ENCODE data around the gene C9orf72.

The C9orf72 gene

DNA sequence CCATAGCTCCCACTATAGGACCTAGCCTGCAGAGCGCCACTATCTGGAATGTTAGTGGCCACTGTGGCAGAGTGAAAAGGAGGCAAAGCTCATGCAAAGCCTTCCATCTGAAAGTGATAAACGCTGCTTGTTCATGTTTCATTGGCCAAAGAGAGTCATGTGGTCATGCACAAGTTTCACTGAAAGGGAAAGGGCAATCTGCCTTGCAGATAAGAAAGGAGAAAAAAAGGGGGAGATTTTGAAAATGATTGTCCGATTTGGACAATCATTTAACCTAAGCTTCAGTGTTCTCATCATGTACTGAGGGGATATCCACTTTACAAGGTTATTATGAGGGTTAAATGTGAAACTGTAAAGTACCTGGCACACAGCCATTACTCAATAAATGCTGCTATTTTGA lies 34.6 kb downstream of the C9orf72 start:
- no peak for DNase-seq (ENCODE audit: low read depth)

DNA sequence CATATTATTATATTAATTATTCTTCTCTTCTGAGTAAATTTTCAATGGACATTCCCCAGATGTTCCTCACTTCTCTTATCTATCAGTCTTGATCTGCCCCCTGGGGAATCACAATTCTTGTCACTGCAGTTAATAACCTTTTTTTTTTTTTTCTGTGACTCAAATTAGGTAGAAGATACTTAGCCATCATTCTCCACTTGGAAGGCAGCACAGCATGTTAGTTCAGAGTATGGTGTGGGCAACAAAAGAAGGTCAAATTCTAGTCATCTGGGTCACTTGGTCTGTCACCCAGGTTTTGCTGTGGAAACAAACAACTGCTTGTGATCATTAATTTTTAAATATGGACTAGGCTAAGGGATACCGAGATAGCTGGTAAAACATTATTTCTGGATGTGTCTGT lies 35.5 kb downstream of the C9orf72 start:
- no peak for DNase-seq (ENCODE audit: low read depth)

DNA sequence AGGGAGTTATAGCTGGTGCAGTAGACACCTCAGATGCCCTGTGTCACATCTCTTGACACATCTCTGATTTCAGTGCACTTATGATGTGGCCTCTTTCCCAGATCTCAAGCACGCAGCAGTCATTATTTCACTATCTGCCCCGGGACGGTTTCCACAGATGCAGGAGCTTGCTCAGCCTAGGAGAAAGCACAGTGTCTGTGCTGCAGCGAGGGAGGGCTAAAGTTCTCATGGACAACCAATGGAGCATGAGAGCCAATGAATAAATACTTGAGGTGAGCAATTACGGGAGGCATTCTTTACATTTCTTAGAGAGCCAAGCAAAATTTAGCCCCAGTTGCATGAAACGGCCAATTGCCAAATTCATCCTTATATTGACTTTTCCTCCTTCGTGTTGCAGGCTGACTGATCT lies 36.2 kb downstream of the C9orf72 start:
- DNase-seq (ENCODE audit: low read depth), result no peak

DNA sequence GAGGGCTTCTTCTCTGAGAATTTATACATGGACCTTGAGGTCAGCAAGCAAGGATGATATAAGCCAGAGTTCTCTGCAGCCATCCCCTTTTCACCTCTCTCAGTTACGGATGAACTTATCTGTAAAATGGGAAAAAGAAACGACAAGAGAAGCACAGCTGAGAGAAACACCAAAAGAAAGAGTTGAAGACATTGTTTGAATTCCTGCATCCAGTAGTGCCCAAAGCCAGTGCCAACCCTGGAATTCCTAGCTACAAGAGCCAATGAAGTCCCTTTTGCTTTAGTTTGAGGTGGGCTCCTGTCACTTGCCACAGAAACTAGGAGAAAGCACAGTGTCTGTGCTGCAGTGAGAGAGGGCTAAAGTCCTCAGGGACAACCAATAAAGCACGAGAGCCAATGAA lies 37.1 kb downstream of the C9orf72 start:
- no peak for DNase-seq (ENCODE audit: low read depth)

DNA sequence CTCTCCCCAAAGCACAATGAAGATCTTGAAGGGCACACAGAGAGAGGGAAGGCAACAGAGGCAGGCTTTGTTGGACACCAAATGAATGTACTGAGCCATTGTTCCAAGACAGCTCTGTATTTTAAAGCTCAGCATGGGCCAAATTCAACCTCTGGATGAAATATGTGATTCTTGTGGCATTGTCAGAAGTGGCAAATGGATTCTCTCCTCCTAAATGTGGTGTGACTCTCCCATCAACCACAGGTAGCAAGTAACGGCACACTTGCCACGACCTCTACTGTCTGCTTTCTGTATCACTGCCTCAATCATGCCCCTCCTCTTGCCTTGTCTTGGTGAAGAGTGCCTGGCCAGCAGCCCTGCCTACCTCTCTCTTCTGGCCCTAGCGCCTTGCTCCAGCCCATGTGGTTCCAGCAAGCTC lies 37.6 kb downstream of the C9orf72 start:
- no peak for DNase-seq (ENCODE audit: low read depth)

DNA sequence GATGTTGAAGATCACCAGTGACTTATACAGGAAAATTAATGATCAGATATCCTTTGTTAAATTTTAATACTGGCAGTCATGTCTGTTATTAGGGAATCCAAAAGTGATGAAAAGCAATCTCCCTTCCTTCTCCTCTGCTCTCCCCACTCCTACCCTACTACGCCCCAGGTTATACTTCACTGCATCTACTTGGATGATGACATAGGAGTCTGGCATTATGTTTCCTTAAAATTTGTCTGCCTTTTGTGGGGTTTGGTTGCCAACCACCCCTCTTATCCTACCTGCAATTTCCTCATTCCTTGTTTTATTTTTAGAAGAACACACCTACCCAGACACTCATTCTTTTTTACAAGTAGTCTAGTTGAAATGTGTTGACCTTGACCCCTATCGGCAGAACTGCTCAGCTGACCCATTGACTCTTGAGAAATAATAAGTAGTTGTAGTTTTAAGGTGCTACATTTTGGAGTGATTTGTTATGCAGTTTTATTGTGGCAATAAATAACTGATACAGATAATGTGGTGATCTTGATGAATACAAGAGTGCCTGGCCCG lies 38.5 kb downstream of the C9orf72 start:
- DNase-seq (ENCODE audit: low read depth), result no peak

DNA sequence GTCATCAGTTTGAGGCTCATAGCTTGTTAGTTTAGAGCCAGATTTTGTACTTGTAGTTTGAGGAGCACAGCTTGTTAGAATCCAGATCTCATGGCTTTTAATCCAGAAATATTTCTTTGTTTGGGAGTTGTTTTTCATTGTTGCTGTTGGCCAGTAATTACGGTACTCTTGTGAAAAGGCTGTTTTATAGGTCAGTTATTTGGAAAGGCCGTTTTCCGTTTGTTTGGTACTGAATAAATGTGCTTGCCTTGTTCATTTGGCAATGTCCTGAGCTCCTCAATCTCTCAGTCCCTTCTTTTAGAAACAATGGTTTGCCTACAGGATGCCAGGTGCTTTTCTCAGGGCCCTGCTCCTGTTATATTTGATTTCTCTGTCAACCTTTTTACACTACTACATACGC lies 39.1 kb downstream of the C9orf72 start:
- no peak for DNase-seq (ENCODE audit: low read depth)

DNA sequence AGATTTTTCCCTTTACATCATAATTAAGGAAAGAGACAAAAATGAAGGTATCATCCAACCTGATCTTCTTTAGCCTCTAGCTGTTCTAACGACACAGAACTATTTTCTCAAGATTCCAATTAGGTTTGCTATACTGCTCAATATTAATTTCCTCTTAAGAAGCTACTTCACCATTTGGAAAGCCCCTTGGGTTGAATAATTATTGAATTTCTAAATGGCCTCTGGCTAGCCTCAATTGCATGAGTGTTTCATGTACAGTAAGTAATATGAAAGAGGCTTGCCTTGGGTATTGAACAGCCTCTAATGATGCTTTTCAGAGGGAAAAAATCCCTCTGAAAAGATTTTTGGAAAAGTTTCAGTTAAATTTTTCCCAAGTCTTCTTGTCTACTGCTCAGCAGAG lies 40.0 kb downstream of the C9orf72 start:
- no peak for DNase-seq (ENCODE audit: low read depth)

DNA sequence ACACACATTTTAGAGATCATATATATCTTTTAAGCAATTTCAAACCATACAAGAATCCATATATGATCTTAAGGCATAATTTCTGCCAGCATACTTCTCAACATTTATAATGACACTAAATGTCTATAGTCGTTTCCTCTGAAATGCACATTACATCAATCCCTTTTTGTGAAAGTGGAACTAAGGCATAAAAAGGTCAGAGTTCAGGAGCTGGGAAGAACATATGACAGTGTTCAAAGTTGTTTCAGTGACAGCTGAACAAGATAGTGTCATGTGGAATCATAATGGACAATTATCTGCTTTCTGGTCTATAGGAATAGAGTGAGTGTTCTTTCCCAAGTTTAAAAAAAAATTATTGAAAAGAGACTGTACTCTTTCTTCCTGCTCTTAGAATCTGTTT lies 41.2 kb downstream of the C9orf72 start:
- no peak for DNase-seq (ENCODE audit: low read depth)

DNA sequence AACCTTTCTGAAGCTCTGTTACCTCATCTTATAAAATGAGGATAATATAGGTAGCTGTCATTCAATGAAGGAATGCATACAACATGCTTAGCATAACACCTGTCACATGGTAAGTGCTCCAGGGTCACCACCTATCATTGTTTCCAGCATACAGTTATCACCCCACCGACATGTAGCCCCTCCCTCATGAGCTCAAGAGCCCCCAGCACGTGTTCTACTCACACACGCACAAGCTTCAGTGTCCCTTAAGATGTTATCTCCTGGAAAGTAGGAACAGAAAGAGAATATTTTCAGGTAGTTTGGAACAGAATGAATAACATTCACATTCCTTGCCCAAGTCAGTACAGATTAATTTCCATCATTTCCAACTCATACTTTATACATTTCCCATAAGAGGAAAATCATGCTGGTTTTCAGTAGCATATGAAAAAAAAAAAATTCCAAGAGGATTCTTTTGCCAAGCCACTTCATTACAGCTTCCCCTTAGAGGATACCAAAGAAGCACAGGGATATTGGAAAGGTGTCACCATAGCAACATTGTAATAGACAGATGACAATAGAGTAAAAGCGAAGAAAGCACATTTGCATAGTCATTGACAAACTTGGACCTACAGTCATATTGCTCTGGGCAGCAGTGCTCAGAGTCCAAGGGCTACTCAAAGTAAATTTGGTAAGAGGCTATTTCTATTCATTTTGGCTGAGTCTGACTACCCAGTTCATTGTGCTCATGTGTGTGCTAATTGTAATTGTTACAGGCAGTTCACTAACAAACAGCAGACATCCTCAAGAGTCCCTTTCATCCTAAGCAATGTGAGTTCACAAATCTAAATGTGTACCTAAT lies 42.1 kb downstream of the C9orf72 start:
- no peak for DNase-seq (ENCODE audit: low read depth)

DNA sequence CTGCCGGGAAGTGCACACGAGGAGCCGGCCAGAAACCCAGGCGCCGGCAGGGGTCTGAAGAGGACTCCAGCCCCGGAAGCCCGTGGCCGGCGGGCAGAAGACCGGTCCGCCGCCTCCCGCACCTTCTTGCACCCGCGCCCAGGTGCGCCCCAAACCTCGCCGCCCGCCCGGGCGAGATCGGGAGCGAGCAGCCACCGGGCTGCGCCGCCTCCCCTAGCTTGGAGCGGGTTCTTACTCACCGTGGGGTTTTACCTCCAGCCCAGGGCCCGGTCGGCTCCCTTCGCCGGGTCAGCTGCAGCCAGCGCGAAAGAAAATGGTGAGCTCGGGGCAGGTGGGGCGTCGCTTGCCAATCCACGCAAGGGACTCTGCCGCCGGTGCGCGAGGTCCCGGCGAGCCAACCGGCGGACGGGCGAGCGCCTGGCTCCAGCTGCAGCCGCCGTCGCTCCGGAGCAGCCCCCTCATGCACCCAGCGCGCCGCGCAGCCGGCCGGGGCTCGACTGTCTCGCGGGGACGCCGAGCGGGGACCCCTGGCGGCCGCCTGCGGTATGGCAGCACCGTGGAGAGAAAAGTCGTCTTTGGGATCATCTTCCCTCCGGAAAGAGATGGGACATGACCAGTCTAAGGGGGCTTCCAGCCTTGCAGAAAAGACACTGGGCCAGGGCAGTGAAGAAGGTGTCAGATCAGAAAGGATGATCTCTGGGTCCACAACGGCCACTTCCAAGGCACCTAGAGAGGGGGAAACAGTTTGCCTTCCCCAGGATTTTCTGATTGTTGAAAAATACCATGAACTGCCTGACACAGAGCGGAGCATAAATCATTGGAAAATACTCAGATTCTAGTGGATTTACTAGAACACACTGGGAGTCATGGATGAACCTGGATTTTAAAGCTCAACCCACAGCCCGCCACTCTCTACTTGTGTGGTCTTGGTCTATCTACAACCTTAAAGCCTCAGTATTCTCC lies 43.7 kb downstream of the C9orf72 start, which contains the start of gene MOB3B:
TSS of gene MOB3B (minus strand) at position 499 of the 963 bp plus-strand sequence. CDS start 74,264 bp downstream, outside the sequence.
- peak; percentile 44 for DNase-seq (ENCODE audit: low read depth)

DNA sequence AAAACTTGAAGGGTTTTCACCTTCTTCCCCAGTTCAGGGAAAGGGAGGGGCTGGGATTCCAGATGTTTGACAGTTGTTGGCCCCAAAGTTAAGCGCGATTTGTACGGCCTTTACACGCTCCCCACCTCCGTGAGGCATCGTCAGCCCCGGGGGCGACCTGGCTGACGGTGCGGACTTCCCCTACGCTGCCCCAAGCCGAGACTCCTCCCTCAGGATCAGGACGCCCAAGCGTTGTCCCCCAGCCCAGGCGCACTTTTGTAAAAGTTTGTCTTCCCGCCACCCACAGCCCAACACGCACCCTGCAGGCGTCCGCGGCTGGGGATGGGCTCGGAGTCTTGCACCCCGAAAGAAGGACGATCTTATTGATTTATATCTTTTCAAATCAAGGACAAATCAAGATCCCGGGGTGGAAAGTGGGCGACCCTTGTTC lies 44.4 kb downstream of the C9orf72 start:
- DNase-seq (ENCODE audit: low read depth), result peak; percentile 12

DNA sequence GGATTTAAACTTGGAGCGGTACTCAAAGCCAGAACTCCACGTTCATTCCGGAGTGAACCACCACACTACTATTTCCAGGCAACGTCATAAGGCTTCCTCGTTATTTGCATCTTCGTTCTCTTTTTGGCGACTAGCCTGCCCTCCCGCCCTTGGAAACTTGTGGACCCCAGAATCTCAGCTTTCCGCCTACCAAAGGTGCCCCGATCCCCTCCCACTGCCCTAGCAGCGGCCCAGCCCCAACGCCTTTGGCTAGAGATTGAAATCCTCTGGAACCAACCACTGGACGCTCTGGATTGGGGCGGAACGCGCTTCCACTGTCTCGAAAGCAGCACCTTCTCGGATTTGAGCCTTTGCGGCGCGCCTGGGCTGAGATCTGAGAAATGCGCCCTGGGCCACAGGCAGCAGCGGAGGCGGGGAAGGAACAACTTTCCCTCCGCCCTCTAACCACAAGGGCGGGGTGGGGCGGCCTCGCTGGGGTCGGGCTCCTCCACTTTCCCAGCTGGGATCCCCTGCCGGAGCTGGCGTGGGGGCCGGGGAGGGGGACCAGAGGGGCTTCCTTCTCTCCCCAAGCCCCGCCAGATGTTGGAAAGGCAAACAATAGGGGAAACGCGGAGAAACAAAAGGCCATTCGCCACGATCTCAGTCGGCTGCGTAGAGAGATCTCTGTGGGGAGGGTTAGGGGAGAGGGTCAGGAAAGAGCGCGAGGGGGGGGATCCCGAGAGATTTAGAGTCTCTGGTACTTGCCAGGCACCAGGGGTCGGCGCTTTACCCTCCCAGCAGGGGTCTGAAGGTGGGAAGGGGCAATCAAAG lies 45.0 kb downstream of the C9orf72 start:
- DNase-seq (ENCODE audit: low read depth), result peak; percentile 16

DNA sequence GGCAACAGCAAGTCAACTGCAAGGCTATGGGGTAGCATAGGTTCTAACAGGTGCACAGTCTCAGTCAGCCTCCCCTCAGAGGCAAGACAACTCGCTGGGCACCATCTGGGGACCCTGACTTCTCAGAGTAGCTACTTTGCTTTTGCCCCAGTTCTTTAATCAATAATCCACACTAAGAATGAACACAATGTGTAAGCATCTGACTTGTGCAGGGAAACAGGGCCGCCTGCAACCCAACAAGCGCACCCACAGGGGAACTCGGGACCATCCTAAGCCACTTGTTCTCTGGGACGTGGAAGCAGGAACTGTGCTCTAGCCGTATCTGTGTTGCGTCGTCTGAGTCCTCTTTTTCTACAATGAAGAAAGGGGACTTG lies 45.6 kb downstream of the C9orf72 start:
- DNase-seq (ENCODE audit: low read depth), result no peak

DNA sequence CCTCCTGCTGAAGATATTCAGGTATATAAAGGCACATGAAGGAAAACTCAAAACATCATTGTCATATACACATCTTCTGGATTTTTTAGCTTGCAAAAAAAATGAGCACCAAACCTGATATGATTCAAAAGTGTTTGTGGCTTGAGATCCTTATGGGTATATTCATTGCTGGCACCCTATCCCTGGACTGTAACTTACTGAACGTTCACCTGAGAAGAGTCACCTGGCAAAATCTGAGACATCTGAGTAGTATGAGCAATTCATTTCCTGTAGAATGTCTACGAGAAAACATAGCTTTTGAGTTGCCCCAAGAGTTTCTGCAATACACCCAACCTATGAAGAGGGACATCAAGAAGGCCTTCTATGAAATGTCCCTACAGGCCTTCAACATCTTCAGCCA lies 49.0 kb downstream of the C9orf72 start, which contains the start of gene IFNK:
TSS of gene IFNK (plus strand) at position 55 of the 400 bp plus-strand sequence. CDS start at position 102, 47 bp downstream.
- DNase-seq (ENCODE audit: low read depth), result no peak

DNA sequence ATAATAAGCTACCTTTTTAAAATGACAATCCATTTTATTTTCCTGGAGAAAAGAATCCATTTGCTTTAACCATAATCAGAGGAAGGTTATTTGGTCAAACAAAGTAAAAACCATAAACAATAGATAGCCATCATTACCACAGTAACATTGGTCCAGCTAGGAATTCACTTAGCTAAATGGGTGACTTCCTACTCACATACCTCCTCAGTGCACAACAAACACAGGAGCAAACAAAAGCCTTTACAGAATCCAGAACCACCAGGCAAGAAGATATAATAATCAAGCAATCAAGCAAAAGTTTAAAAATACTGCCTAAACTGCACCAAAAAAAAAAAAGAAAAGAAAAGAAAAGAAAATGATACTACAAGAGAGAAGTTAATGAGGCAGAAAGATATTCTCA lies 50.1 kb downstream of the C9orf72 start:
- no peak for DNase-seq (ENCODE audit: low read depth)

DNA sequence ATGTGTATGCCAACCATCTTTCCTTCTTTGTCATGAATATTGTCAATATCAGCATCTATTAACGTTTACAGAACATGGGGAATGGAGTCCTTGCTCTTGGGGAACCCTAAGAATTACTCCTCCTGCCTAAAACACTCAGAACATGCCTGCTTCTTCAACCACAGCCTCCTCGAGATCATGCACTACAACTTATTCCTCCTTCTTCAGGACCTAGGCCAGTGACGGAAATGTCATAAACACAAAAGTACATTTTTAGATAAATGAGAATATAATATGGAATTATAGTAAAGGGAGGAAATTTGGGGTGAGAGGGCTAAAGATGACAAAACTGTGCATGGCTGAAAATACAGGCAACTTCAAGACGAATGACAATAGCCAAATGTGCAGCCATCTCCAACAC lies 52.3 kb downstream of the C9orf72 start:
- no peak for DNase-seq (ENCODE audit: low read depth)

DNA sequence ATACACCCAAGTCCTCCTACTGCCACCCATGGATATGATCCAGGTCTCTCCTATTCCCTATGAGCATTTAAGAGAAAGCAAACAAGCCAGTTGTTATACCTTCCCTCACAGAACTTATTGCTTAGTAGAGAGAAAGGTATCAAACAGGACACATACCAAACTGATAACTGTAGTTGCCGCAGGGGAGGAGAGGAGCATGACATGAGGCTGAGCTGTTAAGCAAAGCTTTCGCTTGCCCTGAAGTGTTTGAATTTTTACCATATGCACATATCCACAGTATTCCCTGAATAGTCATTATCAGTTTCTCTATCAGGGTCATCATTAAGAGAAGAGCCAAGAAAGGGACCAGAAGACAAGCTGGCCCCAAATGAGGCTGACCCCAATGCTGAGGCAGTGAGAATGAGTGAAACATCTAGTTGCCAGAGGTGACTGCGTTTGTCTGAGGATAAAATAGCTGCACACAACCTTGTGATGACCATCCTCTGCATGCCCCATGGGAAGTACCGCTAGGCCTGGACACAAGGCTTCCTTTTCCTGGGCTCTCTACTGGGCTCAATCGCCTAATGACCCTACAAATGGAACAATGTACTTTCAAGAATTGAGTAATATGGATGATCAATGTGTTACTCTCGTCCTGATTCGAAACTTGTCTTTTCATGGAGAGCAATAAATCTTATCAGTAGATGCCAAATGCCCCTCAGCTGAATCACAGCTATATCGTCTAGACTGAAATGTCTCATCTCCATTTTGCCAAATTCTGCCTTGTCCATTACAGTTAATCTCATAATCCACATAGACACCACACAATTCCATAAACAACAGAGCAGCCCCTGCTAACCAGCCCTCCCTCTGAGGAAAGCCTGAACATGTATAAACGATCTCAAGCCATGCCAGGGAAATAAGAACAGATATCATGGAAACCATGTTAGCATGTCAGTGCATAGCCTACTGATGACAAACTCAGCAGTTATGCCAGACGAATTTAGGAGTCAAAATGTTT lies 53.5 kb downstream of the C9orf72 start:
- no peak for DNase-seq (ENCODE audit: low read depth)

DNA sequence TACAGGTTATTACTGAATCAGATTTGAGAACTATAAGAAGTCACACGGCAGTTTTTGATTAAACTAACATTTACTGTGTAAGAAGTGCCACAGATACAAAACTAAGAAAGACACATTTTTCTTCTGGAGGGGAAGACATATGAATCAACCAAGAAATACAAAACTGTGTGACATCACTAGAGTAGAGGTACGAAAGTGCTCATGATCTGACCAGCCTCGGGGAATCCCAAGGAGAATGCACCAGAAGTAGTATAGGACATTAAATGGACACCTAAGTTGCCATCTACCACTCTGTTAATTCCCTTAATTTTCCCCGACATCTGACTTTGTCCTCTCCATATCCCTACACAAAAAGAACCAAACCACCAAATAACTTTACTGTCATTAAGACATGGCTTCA lies 54.5 kb downstream of the C9orf72 start:
- no peak for DNase-seq (ENCODE audit: low read depth)

DNA sequence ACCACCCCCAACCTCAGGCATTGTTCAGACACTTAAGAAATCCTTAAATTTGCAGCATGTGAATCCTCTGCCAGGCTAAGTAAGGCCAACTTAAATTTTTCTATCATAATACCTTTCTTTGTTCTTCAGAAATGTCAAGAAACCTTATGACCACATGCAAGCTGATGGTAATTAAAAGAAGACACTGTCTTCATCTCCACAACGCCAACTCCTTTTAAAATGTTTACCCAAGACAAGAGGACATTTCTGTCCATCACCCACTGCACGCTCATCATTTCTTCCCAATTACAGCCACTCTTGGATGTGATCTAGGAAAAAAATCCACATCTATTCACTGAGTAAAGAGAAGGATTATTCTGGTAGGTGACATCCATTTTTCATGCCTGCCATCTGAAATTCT lies 55.3 kb downstream of the C9orf72 start:
- no peak for DNase-seq (ENCODE audit: low read depth)

Measured in T-helper 22 cell (primary cell).